Activated CD4-positive, CD25-positive, alpha-beta regulatory T cell treated with anti-CD3 and anti-CD28 coated beads, Interleukin-2, amount 50 U/mL, for 16 hours (primary cell): ENCODE data around the gene PTS.
"Not testable (repeated sequence)": the region's sequence is repeated elsewhere in the genome, so short reads cannot be mapped to it uniquely, and the experiment has no call there.

Experiments used
- DNase-seq: peaks from one replicate; pipeline ENCODE4 v3.0.0-alpha.2; 2020; ENCODE audit warnings: low read depth, low spot score

Gene PTS

GRCh38 chr11:112226062-112226830 lies at the start of gene PTS:
Gene PTS (plus strand): TSS chr11:112226428. CDS start chr11:112226444, 16 bp downstream.
- peak; percentile 76 for DNase-seq

- no peak for DNase-seq
Measured at GRCh38 chr11:112177589-112177988, 48.6 kb upstream of the PTS start.

GRCh38 chr11:112178428-112178827 lies 47.8 kb upstream of the PTS start:
- no peak for DNase-seq

GRCh38 chr11:112178936-112179335 lies 47.3 kb upstream of the PTS start:
- DNase-seq = no peak

- DNase-seq = no peak
Measured at GRCh38 chr11:112179601-112180000, 46.6 kb upstream of the PTS start.

DNA sequence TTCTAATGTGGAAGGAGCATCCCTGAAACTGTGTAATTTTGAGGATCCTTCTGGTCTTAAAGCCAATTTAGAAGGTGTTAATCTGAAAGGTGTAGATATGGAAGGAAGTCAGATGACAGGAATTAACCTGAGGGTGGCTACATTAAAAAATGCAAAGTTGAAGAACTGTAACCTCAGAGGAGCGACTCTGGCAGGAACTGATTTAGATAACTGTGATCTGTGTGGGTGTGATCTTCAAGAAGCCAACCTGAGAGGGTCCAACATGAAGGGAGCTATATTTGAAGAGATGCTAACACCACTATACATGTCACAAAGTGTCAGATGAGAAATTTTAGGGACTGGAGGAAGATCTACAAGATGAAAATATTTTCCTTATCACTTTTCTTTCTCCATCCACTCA lies 43.4 kb upstream of the PTS start:
- no peak for DNase-seq

GRCh38 chr11:112185883-112186282 lies 40.3 kb upstream of the PTS start:
- DNase-seq = no peak

GRCh38 chr11:112186304-112186703 lies 39.9 kb upstream of the PTS start:
- no peak for DNase-seq

- not testable (repeated sequence) for DNase-seq
Measured at GRCh38 chr11:112195113-112195512, 31.1 kb upstream of the PTS start.

DNA sequence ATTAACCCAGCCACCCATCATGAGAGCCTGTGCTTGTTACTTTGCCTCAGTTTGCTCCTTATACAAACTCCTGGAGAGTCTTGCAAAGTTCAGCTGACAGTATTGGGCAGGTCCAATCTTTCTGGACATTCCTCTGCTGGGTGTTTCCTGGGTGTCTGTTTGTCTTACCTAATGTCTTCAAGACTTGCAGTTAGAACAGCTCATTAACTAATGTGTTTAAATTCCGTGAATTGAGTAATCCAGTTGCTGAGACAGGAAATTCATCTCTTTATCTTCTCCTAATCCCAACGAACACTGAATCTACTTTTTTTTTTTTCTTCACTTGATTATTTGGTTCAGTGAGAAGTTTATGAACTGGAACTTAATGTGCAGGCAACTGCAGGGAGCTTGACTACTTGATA lies 30.3 kb upstream of the PTS start:
- DNase-seq = no peak

GRCh38 chr11:112196519-112197087 lies 29.6 kb upstream of the PTS start:
- no peak for DNase-seq

GRCh38 chr11:112199101-112199500 lies 27.1 kb upstream of the PTS start:
- DNase-seq = not testable (repeated sequence)

DNA sequence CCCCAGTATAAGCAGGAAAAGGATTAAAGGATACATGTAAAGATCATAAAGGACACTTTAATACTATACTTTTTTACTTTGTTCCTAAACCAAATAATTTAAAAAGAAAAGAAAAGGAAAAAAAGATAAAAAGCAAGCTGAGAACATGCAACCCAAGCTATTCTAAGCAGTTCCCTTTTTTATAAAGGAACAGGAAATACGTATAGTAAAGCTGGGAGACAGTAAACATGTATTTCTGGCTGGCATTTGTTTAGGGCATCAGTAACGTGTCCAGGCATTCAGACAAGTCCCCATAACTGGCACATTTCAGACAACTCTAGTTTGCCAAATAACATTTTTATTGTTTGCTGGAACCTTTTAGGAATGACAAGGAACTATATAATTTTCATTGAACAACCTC lies 26.0 kb upstream of the PTS start:
- no peak for DNase-seq

DNA sequence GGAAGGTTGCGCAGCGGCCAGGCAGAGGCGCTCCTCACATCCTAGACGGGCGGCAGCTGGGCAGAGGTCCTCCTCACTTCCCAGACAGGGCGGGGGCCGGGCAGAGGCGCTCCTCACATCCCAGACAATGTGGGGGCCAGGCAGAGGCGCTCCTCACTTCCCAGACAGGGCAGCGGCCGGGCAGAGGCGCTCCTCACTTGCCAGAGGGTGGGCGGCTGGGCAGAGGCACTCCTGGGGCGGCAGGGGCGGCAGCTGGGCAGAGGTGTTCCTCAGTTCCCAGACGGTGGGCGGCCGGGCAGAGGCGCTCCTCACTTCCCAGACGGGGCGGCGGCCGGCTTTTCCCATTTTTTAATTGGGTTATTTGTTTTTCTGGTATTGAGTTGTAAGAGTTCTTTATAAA lies 20.2 kb upstream of the PTS start:
- no peak for DNase-seq

GRCh38 chr11:112210890-112211289 lies 15.3 kb upstream of the PTS start:
- no peak for DNase-seq

DNA sequence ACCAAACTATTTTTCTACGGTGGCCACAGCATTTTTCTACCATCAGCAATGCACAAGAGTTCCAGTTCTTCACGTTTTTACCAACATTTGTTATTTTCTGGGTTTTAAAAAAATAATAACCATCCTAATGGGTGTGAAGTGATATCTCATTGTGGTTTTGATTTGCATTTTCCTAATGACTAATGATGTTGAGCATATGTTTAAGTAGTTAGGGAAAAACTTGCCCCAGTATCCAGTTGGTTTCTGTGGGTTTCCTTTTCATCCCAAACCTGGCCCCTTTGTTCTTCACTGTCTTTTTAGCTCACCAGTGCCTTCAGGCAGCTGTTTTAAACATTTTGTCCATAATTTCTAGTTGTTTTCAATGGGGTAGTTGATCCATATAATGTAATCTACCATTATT lies 14.7 kb upstream of the PTS start:
- DNase-seq = no peak

GRCh38 chr11:112212290-112212689 lies 13.9 kb upstream of the PTS start:
- DNase-seq = no peak

DNA sequence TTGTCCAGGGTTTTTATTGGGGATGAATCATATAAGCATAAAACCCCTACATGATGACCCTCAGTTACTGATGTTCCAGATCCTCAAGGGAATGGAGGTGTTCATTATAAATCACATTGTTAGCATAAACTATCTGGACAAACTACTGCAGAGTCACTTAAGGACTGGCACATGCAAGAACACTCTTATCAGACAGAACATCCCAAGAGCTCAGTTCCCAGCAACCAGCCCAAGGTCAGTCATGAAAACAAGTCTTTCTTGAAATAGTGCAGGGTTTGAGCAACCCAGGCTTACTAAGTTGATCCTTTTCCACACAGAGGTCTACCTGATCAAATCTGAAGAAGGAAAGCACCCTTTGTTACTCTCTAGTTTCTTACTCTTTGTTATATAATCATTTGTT lies 13.5 kb upstream of the PTS start:
- no peak for DNase-seq

DNA sequence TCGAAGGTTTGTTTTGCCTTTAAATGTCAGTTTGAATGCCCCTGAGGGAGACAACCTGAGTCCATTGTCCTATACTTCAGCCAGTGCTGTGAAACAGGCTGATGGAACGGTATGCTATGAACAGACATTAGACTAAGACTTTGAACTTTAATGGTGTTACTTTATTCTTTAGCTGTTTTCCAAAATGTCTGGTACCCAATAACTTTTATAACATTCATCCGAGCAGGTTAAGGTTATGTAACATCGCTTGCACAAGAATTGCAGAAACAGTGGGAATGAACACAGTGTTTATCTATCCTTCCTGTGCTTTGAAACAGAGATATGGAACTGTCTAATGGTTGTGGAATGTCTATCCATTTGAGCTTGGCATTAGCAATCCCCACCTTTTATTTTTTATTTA lies 12.5 kb upstream of the PTS start:
- DNase-seq = no peak

GRCh38 chr11:112215621-112216020 lies 10.6 kb upstream of the PTS start:
- DNase-seq = no peak

DNA sequence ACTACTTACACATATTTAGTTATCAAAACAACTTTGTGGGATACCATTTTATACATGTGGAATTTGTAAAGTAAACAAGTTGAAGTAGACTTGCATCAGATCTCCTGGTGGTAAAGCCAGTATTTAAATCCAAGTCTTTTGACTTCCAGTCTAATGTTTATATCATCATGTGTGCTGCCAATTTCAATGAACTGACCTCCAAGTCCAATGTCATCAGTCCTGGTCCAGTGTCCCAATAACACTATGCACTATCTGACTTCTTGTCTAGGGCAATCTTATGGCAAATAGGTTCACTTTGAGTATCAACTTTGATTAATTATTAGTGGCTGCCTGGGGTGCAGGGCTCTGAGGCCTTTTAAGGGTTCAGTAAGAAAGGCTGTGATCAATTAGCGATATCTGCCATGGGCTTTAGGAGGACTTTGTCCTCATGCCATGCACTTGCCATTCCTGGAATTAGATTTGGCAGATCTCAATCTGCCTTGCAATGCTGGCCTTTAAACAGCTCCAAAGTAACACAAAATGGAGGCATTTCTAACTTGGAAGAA lies 9.6 kb upstream of the PTS start:
- DNase-seq = no peak

DNA sequence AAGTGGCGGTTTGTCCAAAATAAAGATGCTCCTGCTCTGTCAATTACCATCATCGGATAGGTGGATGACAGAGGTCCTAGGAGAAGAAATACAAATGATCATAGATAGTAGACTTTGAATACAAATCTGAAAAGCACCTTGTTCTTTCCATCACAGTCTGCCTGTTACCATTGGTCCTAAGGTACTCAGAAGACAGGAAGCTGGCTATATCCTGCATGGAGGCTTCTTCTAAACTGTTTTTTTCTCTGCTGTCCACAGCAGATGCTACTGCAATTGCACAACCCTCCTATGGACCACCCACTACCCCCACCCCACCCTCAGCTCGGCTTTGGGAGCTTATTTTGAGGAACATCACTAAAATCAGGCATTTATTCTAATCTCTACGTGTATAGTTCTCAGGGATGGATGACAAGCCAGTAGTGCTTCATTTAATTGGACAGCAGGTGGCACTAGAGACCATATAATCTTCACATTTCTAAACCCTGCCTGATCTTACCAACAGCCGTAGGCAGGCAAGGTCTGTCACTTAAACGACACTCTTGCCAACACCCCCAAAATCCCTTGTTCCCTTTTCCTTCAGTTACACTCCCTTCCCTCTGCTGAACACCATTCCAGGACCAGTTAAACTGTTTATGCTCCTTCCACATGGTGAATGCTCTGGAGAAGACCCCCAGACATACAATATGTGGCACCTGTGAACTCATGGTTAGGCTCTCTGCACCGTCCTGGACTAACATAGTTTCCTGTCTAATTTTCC lies 6.6 kb upstream of the PTS start:
- peak; percentile 15 for DNase-seq
